Lower lobe of right lung (tissue), 2 donors: Measurements from ENCODE around the gene B3GALT6. TPM values are rescaled to one million over a fixed set of nuclear protein-coding genes. Genes with fewer than 3 reads are reported as not detected.

Source experiments
- ATAC-seq, 2 donors: fragments of 200-7000 bp; cut with Tn5 transposase; one replicate each; pipeline ENCODE4 v1.9.1; 2020 to 2022; ENCODE audit warnings: mild to moderate bottlenecking in 2 of 2, moderate library complexity in 2 of 2
- DNase-seq: peaks from one replicate; pipeline ENCODE4 v3.0.0-alpha.2; 2020
- H3K27ac ChIP-seq: fragments of 200-600 bp; one replicate; pipeline ENCODE4 v1.8.0; 2022
- H3K27me3 ChIP-seq: fragments of 200-600 bp; one replicate; pipeline ENCODE4 v1.8.0; 2022; ENCODE audit warnings: low read depth
- H3K36me3 ChIP-seq: fragments of 200-600 bp; one replicate; pipeline ENCODE4 v1.8.0; 2022; ENCODE audit warnings: mild to moderate bottlenecking
- H3K4me1 ChIP-seq: fragments of 200-600 bp; one replicate; pipeline ENCODE4 v1.8.0; 2022
- H3K4me3 ChIP-seq: fragments of 200-600 bp; one replicate; pipeline ENCODE4 v1.8.0; 2022; ENCODE audit warnings: mild to moderate bottlenecking
- H3K9me3 ChIP-seq: fragments of 200-600 bp; one replicate; pipeline ENCODE4 v1.8.0; 2022
- CTCF ChIP-seq: fragments of 200-600 bp; IDR thresholded peaks from one replicate; pipeline ENCODE4 v1.8.0; 2022; ENCODE audit warnings: antibody characterized with exemption, mild to moderate bottlenecking
- intact Hi-C: fragments of 100-400 bp; cut with DNase I; formaldehyde crosslinking; loops from one replicate; pipeline ENCODE4 v1.11.0; 2022
- total RNA-seq: library from RNA; stranded (reverse); fragmentation: NEBNext Ultra II Directional; extraction: Animal tissue kit (Norgen Biotek cat#: 25700); gene quantifications from one replicate; pipeline ENCODE4 v1.2.1, GENCODE V29; 2021
- donor health status: DM: no; HTN: yes; CAD: no; lungs with severe emphysema.

The B3GALT6 gene
- total RNA-seq, 1 donor from 2014 or later = 13.7 TPM

DNA sequence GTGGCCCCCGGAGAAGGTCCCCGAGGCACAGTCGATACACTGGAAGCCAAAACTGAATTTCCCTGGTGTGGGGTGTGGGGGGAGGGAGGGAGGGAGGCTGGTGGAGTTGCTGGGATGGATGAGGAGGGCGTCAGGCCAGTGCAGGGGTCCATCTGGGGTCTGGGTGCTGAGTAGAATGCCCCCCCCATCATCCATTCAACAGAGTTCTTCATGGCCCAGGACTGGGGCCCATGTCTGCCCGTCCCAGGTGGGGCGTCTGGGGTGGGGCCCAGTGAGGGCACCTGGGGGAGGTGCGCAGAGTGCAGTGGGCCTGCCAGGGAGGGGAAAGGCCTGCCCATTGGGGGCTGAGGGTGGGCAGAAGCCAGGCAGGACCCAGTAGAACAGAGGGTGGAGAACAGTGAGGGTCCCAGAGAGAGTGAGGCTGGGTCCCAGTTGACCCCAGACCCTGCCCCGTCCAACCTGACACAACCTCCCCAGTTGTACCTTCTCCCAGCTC is 27.6 kb upstream of the B3GALT6 start:
- Histone ChIP-seq H3K27me3 (peaks cover 72% of the 10 kb centered on the region), H3K4me1 (peaks cover 16% of the 10 kb centered on the region), H3K4me3 (no peak overlapping the region), H3K9me3 (no peaks in the 10 kb centered on the region), H3K27ac (no peak overlapping the region), H3K36me3 (no peaks in the 10 kb centered on the region)
- TF ChIP-seq CTCF = no peak
- intact Hi-C loops = no loop called here
- peak; percentile 19 for DNase-seq
- ATAC-seq = no peak

GRCh38 chr1:1204998-1205768 is 26.9 kb upstream of the B3GALT6 start:
- DNase-seq (peak; percentile 34), ATAC-seq (no peak)
- H3K9me3 ChIP-seq = no peaks in the 10 kb centered on the region
- H3K27me3 ChIP-seq = peaks cover 66% of the 10 kb centered on the region
- H3K36me3 ChIP-seq = no peaks in the 10 kb centered on the region
- no peak overlapping the region for H3K27ac ChIP-seq
- H3K4me3 ChIP-seq = no peak overlapping the region
- H3K4me1 ChIP-seq = peaks cover 16% of the 10 kb centered on the region
- intact Hi-C loops = no loop called here
- no peak for TF ChIP-seq CTCF

DNA sequence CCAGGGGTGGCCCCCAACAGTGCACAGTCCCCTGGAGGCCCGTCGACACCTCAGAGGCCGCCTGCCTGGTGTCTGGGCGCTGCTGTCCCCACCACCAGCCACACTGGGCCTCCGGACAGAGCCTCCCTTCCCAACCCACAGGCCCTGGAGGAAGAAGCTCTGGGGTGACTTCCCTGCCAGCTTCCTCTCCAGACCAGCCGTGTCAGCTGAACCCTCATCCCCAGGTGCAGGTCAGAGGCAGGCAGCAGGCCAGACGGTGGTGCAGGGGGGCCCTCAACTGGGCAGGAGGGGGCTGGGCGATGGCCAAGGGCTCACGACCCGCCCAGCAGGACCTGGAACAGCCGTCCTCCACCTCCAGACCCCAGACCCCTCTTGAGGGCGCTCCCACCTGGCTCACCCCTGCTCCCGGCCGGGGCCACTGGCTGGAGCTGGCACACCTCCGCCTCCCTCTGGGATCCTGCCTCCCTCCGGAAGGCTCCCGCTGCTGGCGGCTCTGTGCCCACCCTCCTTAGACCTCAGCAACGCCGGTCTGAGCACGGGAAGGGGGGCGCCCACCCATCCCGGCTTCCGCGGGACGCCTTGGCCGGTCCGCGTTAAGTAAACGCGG is 26.2 kb upstream of the B3GALT6 start:
- H3K36me3 ChIP-seq = no peaks in the 10 kb centered on the region
- H3K27me3 ChIP-seq = peaks cover 59% of the 10 kb centered on the region
- DNase-seq (peak; percentile 41), ATAC-seq (no peak)
- peaks cover 11% of the 10 kb centered on the region for H3K4me1 ChIP-seq
- TF ChIP-seq CTCF = no peak
- H3K4me3 ChIP-seq = peak overlapping the region; percentile 40
- no peak overlapping the region for H3K27ac ChIP-seq
- H3K9me3 ChIP-seq = no peaks in the 10 kb centered on the region
- intact Hi-C loops = no loop called here

DNA sequence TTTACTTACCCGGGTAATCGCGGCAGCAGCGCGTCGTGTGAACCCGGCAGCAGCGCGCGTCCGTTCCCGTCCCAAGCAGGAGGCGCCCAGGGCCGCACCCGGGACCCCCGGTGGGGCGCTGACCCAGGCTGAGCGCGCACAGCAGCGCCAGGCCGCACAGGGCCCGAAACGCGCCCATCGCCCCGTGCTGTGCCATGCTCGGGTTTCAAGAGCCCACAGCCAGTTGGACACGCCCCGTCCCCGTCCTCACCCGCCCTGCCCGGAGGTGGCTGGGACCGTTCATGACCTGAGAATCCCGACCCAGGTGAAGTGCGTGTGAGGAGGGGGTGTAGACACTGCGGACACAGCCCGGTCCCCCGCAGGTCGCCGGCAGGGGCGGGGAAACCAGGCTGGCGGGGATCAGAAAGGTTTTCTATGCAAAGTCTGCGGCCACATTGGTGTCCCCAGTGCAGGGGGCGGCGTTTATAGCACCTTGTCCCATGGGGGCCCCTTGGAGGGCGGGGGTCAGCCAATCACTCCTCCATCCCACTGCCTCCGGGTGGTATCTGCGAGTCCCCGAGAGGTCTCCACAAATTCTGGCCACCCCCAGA is 25.6 kb upstream of the B3GALT6 start, which contains the start of gene TNFRSF18:
TSS of gene TNFRSF18 (minus strand) at position 217 of the 590 bp plus-strand sequence. CDS start at position 196, 21 bp downstream.
- Histone ChIP-seq H3K9me3 (no peaks in the 10 kb centered on the region), H3K36me3 (no peaks in the 10 kb centered on the region), H3K4me1 (peaks cover 10% of the 10 kb centered on the region), H3K27ac (no peak within 1 kb of the TSS), H3K4me3 (peak within 1 kb of the TSS; percentile 40), H3K27me3 (peaks cover 57% of the 10 kb centered on the region)
- ATAC-seq (peak; percentile 47 to 54), DNase-seq (peak; percentile 60)
- intact Hi-C loops = no loop called here
- TF ChIP-seq CTCF = no peak

- no peaks in the 10 kb centered on the region for H3K36me3 ChIP-seq
- TF ChIP-seq CTCF = no peak
- no peak overlapping the region for H3K27ac ChIP-seq
- ATAC-seq (no peak), DNase-seq (peak; percentile 37)
- intact Hi-C loops = no loop called here
- no peaks in the 10 kb centered on the region for H3K9me3 ChIP-seq
- peaks cover 57% of the 10 kb centered on the region for H3K27me3 ChIP-seq
- H3K4me3 ChIP-seq = no peak overlapping the region
- H3K4me1 ChIP-seq = peaks cover 10% of the 10 kb centered on the region
These were observed 25.0 kb upstream of the B3GALT6 start for GRCh38 chr1:1206966-1207531.
